Endothelial cell (in vitro differentiated cells): ENCODE measurements around the gene CD300LF. TPM values are rescaled to one million over a fixed set of nuclear protein-coding genes. Genes with fewer than 3 reads are reported as not detected.

Source experiments
- DNase-seq: peaks from one replicate; pipeline ENCODE4 v3.0.0; 2021; ENCODE audit warnings: low spot score
- H3K27ac Mint-ChIP-seq: one replicate; pipeline ENCODE4 v1.8.0; 2021; ENCODE audit warnings: mixed read lengths, inconsistent platforms; ENCODE audit not compliant: unreplicated experiment
- H3K27me3 Mint-ChIP-seq: one replicate; pipeline ENCODE4 v1.8.0; 2021; ENCODE audit warnings: mild to moderate bottlenecking, moderate library complexity, mixed read lengths, inconsistent platforms; ENCODE audit not compliant: unreplicated experiment
- H3K36me3 Mint-ChIP-seq: one replicate; pipeline ENCODE4 v1.8.0; 2021; ENCODE audit warnings: mild to moderate bottlenecking, low read depth, mixed read lengths, inconsistent platforms; ENCODE audit not compliant: unreplicated experiment
- H3K4me1 Mint-ChIP-seq: one replicate; pipeline ENCODE4 v1.8.0; 2021; ENCODE audit warnings: mild to moderate bottlenecking, mixed read lengths, inconsistent platforms; ENCODE audit not compliant: unreplicated experiment
- H3K4me3 Mint-ChIP-seq: one replicate; pipeline ENCODE4 v1.8.0; 2021; ENCODE audit warnings: mild to moderate bottlenecking, mixed read lengths, inconsistent platforms; ENCODE audit not compliant: unreplicated experiment
- H3K9me3 Mint-ChIP-seq: one replicate; pipeline ENCODE4 v1.8.0; 2021; ENCODE audit warnings: mixed read lengths, inconsistent platforms; ENCODE audit not compliant: unreplicated experiment
- total RNA-seq: library from RNA; stranded (reverse); fragmentation: NEBNext Ultra II Directional; extraction: Animal tissue kit (Norgen Biotek cat#: 25700); gene quantifications from one replicate; pipeline ENCODE4 v1.2.1, GENCODE V29; 2021; ENCODE audit not compliant: unreplicated experiment
- TF ChIP-seq, protein P1 (sequence below): fragments of 200-600 bp; sonication (generic); IDR thresholded peaks from one replicate; pipeline ENCODE4 v1.5.0; 2021; ENCODE audit warnings: antibody characterized with exemption; ENCODE audit not compliant: unreplicated experiment

Gene CD300LF
- total RNA-seq, 1 donor from 2014 or later = not detected

DNA sequence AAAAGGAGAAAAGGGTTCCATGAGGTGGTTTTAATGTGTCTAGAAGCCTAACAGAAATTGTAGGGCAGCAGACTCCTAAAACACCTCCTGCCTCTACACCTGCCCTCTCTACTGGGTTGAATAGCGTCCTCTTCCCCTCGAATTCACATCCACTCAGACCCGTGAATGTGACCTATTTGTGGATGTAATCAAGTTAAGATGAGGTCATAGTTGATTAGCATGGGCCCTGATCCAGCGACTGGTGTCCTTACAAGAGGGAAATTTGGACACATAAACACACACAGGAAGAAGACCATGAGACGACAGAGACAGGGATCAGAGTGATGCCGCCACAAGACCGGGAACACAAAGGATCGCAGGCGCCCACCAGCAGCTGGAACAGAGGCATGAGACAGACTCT, 13.5 kb downstream of the CD300LF start:
- Mint-ChIP-seq H3K4me3 (no peak overlapping the region), H3K4me1 (no peaks in the 10 kb centered on the region), H3K27ac (no peak overlapping the region), H3K27me3 (peaks cover 2% of the 10 kb centered on the region), H3K9me3 (no peaks in the 10 kb centered on the region), H3K36me3 (no peaks in the 10 kb centered on the region)
- DNase-seq = no peak
- TF ChIP-seq, protein P1, sequence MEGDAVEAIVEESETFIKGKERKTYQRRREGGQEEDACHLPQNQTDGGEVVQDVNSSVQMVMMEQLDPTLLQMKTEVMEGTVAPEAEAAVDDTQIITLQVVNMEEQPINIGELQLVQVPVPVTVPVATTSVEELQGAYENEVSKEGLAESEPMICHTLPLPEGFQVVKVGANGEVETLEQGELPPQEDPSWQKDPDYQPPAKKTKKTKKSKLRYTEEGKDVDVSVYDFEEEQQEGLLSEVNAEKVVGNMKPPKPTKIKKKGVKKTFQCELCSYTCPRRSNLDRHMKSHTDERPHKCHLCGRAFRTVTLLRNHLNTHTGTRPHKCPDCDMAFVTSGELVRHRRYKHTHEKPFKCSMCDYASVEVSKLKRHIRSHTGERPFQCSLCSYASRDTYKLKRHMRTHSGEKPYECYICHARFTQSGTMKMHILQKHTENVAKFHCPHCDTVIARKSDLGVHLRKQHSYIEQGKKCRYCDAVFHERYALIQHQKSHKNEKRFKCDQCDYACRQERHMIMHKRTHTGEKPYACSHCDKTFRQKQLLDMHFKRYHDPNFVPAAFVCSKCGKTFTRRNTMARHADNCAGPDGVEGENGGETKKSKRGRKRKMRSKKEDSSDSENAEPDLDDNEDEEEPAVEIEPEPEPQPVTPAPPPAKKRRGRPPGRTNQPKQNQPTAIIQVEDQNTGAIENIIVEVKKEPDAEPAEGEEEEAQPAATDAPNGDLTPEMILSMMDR = no peak

DNA sequence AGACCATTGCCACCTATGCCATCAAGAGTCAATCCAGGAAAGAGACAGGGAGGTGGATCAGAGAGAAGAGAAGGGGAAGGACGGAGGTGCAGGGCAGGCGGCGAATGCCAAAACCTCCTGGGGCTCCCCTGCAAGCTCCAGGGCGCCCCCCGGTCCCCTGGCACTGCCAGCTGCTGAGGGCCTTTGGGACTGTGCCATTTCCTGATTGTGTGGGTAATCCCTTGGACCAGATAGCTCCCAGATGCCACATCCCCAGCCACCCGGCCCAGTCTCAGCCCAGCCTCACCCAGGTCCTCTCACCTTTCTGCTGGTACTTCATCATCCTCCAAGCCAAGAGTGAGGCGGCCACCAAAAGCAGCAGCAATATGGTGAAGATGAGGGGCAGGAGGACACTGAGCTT, 14.7 kb downstream of the CD300LF start:
- Mint-ChIP-seq H3K27ac (no peak overlapping the region), H3K27me3 (peaks cover 2% of the 10 kb centered on the region), H3K36me3 (no peaks in the 10 kb centered on the region), H3K9me3 (no peaks in the 10 kb centered on the region), H3K4me3 (no peak overlapping the region), H3K4me1 (no peaks in the 10 kb centered on the region)
- no peak for DNase-seq
- TF ChIP-seq, protein P1 = no peak

DNA sequence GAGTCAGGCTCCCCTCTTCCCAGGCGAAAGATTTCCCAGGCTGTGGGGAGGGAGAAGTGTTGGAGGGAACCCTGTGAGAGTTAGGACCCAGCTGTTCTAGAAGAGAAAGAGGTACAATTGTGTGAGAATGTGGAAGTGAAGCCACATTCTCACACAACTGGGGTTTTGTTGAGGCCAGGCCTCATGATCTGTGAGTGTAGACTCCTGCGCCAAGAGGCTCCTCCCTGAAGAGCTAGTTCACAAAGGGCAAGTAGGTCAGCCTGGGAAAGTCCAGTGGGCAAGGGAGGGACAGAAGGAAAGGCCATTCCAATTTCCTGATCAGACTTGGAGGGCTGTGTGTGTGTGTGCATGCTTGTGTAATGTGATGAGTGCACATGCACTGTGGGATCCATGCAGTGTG, 15.2 kb downstream of the CD300LF start:
- H3K27ac Mint-ChIP-seq = no peak overlapping the region
- no peaks in the 10 kb centered on the region for H3K36me3 Mint-ChIP-seq
- H3K9me3 Mint-ChIP-seq = no peaks in the 10 kb centered on the region
- H3K4me1 Mint-ChIP-seq = no peaks in the 10 kb centered on the region
- H3K27me3 Mint-ChIP-seq = no peaks in the 10 kb centered on the region
- no peak overlapping the region for H3K4me3 Mint-ChIP-seq
- DNase-seq = no peak
- TF ChIP-seq, protein P1 = no peak

DNA sequence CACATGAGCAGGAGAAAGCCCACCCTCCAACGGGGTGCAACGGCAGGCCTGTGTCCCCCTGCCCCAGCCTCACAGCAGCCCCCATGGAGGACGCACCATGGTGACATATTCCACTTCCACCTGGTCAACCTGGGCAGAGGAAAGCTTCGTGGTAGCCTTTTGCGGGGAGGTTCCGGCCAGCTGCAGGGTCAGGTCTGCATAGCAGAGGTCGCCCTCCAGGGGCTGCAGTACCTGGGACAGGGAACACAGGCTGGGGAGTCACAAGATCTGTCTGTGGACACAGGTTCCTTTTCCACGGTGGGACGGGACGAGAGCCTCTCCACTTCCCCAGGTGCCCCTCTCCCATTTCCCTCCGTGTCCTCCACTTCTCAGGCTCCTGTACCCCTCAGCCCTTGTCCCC, 17.1 kb downstream of the CD300LF start:
- DNase-seq = no peak
- H3K36me3 Mint-ChIP-seq = no peaks in the 10 kb centered on the region
- no peak overlapping the region for H3K27ac Mint-ChIP-seq
- H3K27me3 Mint-ChIP-seq = no peaks in the 10 kb centered on the region
- TF ChIP-seq, protein P1 = no peak
- H3K4me1 Mint-ChIP-seq = no peaks in the 10 kb centered on the region
- no peak overlapping the region for H3K4me3 Mint-ChIP-seq
- H3K9me3 Mint-ChIP-seq = no peaks in the 10 kb centered on the region

DNA sequence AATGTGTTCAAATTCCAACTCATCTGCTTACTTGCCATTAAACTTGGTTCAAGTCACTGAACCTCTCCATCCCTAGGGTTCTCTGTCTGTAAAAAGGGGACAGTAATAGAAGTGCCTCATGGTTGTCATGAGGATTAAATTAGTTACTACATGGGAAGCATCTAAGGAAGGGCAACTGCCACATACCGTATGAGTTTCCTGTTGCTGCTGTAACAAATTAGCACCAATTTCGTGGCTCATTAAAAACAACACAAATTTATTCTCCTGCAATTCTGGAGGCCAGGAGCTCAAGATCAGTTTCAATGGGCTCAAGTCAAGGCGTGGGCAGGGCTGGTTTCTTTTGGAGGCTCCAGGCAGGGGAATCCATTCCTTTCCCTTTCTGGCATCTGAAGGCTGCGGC, 18.6 kb downstream of the CD300LF start:
- Mint-ChIP-seq H3K4me3 (no peak overlapping the region), H3K4me1 (no peaks in the 10 kb centered on the region), H3K36me3 (no peaks in the 10 kb centered on the region), H3K27ac (no peak overlapping the region), H3K27me3 (no peaks in the 10 kb centered on the region), H3K9me3 (no peaks in the 10 kb centered on the region)
- no peak for DNase-seq
- TF ChIP-seq, protein P1 = no peak
